IMR-90 (cell line): ENCODE data around the gene B4GALNT3.

Experiments used
- MAZ ChIP-seq: IDR thresholded peaks from 2 replicates; pipeline ENCODE4 v1.6.1; 2012; ENCODE audit warnings: low read depth, mild to moderate bottlenecking, low read length, improper control_type of control experiment, moderate library complexity, borderline replicate concordance
- MXI1 ChIP-seq: IDR thresholded peaks from 2 replicates; pipeline ENCODE4 v1.6.1; 2012; ENCODE audit warnings: low read depth, mild to moderate bottlenecking, low read length, moderate library complexity, borderline replicate concordance
- POLR2A ChIP-seq: IDR thresholded peaks from 2 replicates; pipeline ENCODE4 v1.6.1; 2012; ENCODE audit warnings: mild to moderate bottlenecking, low read depth, low read length
- RFX5 ChIP-seq: IDR thresholded peaks from 2 replicates; pipeline ENCODE4 v1.8.0; 2012; ENCODE audit warnings: low read depth, mild to moderate bottlenecking, low read length, moderate library complexity
- SMC3 ChIP-seq: fragments of 150-350 bp; IDR thresholded peaks from 2 replicates; pipeline ENCODE4 v1.6.1; 2016; ENCODE audit warnings: low read depth, mild to moderate bottlenecking, antibody characterized with exemption, low read length, moderate library complexity
- TF ChIP-seq, protein P1 (sequence below): conservative IDR thresholded peaks from 2 replicates; pipeline ENCODE4 v1.5.1; 2012; ENCODE audit warnings: mild to moderate bottlenecking, low read depth, low read length, improper control_type of control experiment
- TF ChIP-seq, protein P2 (sequence below): fragments of 150-350 bp; IDR thresholded peaks from 2 replicates; pipeline ENCODE4 v1.6.1; 2017; ENCODE audit warnings: mild to moderate bottlenecking, antibody characterized with exemption, low read length, low read depth

DNA sequence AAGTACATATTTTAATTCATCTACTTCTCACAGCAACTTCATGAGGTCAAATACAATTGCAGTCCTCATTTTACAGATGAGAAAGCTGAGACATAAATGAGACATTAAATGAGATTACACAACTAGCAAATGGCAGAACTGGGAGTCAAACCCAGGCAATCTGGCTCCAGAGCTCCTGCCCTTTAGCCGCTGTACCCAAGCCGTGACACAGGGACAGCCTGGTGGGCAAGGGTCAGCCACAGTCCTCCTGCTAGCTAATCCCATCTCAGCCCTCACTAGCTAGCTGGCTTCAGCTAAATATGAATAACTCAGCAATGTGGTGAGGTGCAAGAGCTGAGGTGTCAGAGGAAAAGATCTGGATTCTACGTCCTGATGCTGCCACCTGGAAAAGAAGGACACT lies 148.7 kb downstream of the B4GALNT3 start:
- TF ChIP-seq, protein P1, sequence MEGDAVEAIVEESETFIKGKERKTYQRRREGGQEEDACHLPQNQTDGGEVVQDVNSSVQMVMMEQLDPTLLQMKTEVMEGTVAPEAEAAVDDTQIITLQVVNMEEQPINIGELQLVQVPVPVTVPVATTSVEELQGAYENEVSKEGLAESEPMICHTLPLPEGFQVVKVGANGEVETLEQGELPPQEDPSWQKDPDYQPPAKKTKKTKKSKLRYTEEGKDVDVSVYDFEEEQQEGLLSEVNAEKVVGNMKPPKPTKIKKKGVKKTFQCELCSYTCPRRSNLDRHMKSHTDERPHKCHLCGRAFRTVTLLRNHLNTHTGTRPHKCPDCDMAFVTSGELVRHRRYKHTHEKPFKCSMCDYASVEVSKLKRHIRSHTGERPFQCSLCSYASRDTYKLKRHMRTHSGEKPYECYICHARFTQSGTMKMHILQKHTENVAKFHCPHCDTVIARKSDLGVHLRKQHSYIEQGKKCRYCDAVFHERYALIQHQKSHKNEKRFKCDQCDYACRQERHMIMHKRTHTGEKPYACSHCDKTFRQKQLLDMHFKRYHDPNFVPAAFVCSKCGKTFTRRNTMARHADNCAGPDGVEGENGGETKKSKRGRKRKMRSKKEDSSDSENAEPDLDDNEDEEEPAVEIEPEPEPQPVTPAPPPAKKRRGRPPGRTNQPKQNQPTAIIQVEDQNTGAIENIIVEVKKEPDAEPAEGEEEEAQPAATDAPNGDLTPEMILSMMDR = no peak
- TF ChIP-seq SMC3 (no peak), POLR2A (no peak), MXI1 (no peak), MAZ (no peak), RFX5 (no peak)
- TF ChIP-seq, protein P2, sequence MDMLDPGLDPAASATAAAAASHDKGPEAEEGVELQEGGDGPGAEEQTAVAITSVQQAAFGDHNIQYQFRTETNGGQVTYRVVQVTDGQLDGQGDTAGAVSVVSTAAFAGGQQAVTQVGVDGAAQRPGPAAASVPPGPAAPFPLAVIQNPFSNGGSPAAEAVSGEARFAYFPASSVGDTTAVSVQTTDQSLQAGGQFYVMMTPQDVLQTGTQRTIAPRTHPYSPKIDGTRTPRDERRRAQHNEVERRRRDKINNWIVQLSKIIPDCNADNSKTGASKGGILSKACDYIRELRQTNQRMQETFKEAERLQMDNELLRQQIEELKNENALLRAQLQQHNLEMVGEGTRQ = no peak
